ENCODE measurements around the gene GCDH. TPM values are rescaled to one million over a fixed set of nuclear protein-coding genes. Genes with fewer than 3 reads are reported as not detected.
"Not testable (repeated sequence)": the region's sequence is repeated elsewhere in the genome, so short reads cannot be mapped to it uniquely, and the experiment has no call there.

The GCDH gene
- total RNA-seq (10 to 100 TPM; 34.0 to 36.2 TPM), total RNA-seq (25.5 to 51.2 reads per million in 2 donors)

DNA sequence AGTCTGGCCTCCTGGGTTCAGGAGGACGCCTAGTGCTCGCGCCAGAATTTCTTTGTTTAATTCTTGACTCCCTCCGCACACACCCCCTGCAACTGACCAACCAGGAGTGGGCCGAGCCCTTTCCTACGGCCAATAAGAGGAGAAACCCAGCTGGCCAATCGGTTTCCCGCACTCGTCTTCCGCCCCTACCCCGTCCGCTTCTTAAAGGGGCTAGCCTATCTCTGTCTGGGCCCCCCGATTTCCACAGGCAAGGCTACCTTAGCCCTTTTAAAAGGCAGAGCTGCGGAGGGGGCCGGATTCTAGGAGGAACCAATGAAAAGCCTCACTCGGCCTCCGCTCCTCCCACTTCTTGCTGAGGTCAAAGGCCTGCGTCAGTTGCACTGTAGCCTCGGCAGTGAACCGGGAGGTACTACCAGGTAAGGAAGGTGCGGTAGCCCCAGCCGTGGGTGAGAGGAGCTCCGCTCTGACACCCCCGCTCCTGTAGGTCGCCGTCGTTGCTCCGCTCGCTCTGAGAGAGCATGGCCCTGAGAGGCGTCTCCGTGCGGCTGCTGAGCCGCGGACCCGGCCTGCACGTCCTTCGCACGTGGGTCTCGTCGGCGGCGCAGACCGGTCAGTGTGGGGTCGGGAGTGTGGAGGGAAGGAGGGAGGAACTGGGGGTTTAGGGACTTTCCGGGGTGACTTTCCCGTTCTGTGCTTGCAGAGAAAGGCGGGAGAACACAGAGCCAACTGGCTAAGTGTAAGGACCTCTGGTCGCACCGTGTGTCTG is at the start of gene GCDH:
Gene GCDH (plus strand): TSS at position 374 of the 766 bp plus-strand sequence. CDS start 145 bp downstream, at position 519.
- H3K4me3 Mint-ChIP-seq, result peak within 1 kb of the TSS; percentile 99
- H3K36me3 Mint-ChIP-seq (ENCODE audit: low read depth), result peaks cover 7% of the 10 kb centered on the region
- H3K27me3 Mint-ChIP-seq, result no peaks in the 10 kb centered on the region
- peaks cover 31% of the 10 kb centered on the region for H3K4me1 Mint-ChIP-seq
- H3K27ac Mint-ChIP-seq, result peak within 1 kb of the TSS; percentile 94
- peak; percentile 91 for ATAC-seq
- DNase-seq, result peak; percentile 83 to 92 (median 90)
- H3K9me3 ChIP-seq (ENCODE audit: control insufficient read depth, low read length, poor library complexity, severe bottlenecking), result no peaks in the 10 kb centered on the region

DNA sequence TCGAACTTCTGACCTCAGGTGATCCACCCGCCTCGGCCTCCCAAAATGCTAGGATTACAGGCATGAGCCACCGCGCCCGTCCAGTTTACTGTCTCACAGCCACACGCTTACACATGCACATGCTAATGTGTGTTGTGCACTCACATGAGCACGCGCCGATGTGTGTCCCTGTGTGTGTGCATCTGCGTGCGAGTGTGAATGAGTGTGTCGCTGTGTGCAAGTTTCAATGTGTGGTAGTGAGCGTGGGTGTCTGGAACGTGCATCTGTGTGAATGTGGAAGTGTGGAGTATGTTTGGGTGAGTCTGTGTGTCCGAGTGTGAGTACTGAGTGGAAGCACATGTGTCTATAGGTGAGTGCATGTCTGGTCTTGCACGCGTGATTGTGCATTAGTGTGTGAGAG is 48.4 kb upstream of the GCDH start:
- Mint-ChIP-seq H3K4me3 (no peak overlapping the region), H3K27ac (no peak overlapping the region), H3K27me3 (peaks cover 67% of the 10 kb centered on the region), H3K4me1 (peaks cover 29% of the 10 kb centered on the region), H3K36me3 (ENCODE audit: low read depth) (peaks cover 16% of the 10 kb centered on the region)
- no peak for DNase-seq
- ATAC-seq, result no peak
- no peaks in the 10 kb centered on the region for H3K9me3 ChIP-seq (ENCODE audit: control insufficient read depth, low read length, poor library complexity, severe bottlenecking)

DNA sequence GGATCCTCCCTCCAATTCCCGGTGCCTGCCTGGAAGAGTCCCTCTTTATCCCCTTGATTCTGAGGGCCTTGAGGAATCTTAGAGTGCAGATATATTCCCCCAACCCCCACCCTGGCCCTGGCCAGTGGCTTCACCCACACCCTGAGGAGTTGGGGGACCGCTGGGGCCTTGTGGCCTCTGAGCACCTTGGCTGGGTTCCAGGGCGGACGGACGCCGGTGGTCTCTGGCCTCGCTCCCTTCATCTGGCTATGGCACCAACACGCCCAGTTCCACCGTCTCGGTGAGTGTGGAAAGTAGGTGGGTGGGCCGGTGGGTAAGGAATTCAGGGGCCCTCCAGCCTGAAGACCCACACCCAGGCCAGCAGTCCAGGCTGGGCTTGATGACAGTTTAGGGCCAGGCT is 47.6 kb upstream of the GCDH start:
- Mint-ChIP-seq H3K4me1 (peaks cover 31% of the 10 kb centered on the region), H3K4me3 (no peak overlapping the region), H3K27me3 (peaks cover 61% of the 10 kb centered on the region), H3K27ac (no peak overlapping the region), H3K36me3 (ENCODE audit: low read depth) (peaks cover 16% of the 10 kb centered on the region)
- DNase-seq (no peak), ATAC-seq (no peak)
- no peaks in the 10 kb centered on the region for H3K9me3 ChIP-seq (ENCODE audit: control insufficient read depth, low read length, poor library complexity, severe bottlenecking)

DNA sequence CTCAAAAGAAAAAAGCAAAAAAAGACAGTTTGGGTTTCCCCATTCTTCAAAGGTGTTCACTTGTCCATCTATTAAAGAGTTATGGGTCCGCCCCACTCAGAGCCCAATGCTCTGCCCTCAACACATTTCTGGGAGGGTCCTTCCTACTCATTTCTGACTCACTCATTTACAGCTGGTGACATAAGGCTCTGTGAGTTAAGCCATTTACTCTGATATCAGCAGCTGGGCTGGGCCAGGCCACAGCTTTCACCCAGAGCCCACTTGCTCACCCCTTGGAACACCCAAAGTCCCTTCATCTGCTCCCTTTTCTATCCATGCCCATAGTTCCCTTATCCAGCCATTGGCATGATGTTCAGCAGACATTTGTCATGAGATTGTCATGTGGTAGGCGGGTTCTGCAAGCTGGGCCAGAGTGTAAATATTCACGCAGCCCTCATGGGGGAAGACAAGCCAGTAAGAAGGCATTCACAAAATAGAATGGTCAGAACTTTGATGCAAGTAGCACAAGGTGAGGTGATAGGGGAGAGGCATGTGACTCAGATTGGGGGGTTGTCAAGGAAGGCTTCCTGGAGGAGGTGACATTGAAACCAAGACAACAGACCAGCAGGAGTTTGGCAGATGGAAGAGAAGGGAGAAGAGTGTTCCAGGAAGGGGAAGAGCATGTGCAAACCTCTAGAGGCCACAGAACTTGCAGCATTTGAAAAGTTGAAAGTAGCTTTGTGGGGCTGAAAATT is 46.8 kb upstream of the GCDH start:
- H3K36me3 Mint-ChIP-seq (ENCODE audit: low read depth), result peaks cover 15% of the 10 kb centered on the region
- H3K4me3 Mint-ChIP-seq, result no peak overlapping the region
- DNase-seq (no peak), ATAC-seq (no peak)
- H3K9me3 ChIP-seq (ENCODE audit: control insufficient read depth, low read length, poor library complexity, severe bottlenecking), result no peaks in the 10 kb centered on the region
- peak overlapping the region; percentile 54 for H3K27ac Mint-ChIP-seq
- H3K4me1 Mint-ChIP-seq, result peaks cover 26% of the 10 kb centered on the region
- H3K27me3 Mint-ChIP-seq, result peaks cover 58% of the 10 kb centered on the region

DNA sequence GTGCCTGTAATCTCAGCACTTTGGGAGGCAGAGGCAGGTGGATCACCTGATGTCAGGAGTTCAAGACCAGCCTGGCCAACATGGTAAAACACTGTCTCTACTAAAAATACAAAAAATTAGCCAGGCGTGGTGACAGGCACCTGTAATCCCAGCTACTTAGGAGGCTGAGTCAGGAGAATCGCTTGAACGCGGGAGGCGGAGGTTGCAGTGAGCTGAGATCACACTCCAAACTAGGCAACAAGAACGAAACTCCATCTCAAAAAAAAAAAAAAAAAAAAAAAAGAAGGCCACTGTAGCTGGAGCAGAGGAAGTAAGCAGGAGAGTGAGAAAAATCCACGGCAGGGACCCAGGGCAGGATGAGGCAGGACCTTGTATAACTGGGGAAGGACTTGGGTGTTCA is 44.3 kb upstream of the GCDH start:
- not testable (repeated sequence) for DNase-seq; ATAC-seq; H3K9me3 ChIP-seq (ENCODE audit: control insufficient read depth, low read length, poor library complexity, severe bottlenecking); H3K27ac Mint-ChIP-seq; H3K4me3 Mint-ChIP-seq
- Mint-ChIP-seq H3K4me1 (peaks cover 18% of the 10 kb centered on the region), H3K36me3 (ENCODE audit: low read depth) (peaks cover 11% of the 10 kb centered on the region), H3K27me3 (peaks cover 35% of the 10 kb centered on the region)

DNA sequence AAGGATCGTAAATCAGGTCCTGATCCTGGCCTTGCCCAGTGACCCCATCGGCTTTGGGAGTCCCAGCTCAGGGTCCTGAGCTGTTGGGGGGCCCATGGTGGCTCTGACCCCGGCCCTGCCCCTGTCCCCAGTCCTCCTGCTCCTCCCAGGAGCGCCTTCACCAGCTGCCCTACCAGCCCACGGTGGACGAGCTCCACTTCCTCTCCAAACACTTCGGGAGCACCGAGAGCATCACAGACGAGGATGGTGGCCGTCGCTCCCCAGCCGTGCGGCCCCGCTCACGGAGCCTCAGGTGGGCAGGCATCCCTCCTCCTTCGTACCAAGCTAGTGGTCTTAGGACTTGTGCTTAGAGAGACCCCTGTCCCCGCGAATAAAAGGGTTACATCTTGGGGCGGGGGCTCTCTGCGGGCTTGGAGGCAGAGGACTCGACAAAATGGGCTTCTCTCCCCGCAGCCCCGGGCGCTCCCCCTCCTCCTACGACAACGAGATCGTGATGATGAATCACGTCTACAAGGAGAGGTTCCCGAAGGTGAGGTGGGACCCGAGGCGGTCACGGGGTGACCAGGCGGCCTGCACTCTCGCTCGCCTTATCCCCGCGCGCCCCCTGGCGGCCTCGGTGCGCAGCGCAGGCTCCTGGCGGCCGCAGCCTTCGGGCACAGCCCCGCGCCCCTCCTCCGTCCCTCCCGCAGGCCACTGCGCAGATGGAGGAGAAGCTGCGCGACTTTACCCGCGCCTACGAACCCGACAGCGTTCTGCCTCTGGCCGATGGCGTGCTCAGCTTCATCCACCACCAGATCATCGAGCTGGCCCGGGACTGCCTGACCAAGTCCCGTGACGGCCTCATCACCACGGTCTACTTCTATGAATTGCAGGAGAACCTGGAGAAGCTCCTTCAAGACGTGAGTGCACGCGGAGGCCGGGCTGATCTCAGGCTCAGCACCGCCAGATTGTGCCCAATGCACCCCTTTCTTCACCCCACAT is 43.5 kb upstream of the GCDH start:
- H3K36me3 Mint-ChIP-seq (ENCODE audit: low read depth), result peaks cover 7% of the 10 kb centered on the region
- peak; percentile 97 for ATAC-seq
- peak overlapping the region; percentile 63 for H3K4me3 Mint-ChIP-seq
- peak; percentile 72 to 85 (median 82) for DNase-seq
- peaks cover 14% of the 10 kb centered on the region for H3K4me1 Mint-ChIP-seq
- no peak overlapping the region for H3K27ac Mint-ChIP-seq
- H3K9me3 ChIP-seq (ENCODE audit: control insufficient read depth, low read length, poor library complexity, severe bottlenecking), result no peaks in the 10 kb centered on the region
- H3K27me3 Mint-ChIP-seq, result peaks cover 26% of the 10 kb centered on the region

DNA sequence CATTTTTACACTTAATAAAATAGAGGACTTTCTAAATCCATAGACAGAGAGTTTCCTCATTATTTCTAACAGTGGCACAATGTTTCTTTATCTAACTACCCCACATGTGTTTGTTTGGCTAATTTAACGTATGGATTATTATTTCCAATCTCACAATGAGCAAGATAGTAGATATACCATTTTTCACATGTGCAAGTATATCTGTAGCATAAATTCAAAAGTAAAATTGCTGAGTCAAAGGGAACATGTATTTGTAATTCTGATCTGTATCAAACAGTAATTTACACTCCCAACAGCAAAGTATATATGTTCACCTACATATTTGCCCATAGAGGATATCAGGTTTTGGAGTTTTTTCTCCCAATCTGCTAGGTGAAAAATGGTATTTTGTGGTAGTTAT is 34.3 kb upstream of the GCDH start:
- DNase-seq (no peak), ATAC-seq (no peak)
- Mint-ChIP-seq H3K27me3 (no peaks in the 10 kb centered on the region), H3K27ac (no peak overlapping the region), H3K4me3 (no peak overlapping the region), H3K36me3 (ENCODE audit: low read depth) (peaks cover 2% of the 10 kb centered on the region), H3K4me1 (no peaks in the 10 kb centered on the region)
- no peaks in the 10 kb centered on the region for H3K9me3 ChIP-seq (ENCODE audit: control insufficient read depth, low read length, poor library complexity, severe bottlenecking)

DNA sequence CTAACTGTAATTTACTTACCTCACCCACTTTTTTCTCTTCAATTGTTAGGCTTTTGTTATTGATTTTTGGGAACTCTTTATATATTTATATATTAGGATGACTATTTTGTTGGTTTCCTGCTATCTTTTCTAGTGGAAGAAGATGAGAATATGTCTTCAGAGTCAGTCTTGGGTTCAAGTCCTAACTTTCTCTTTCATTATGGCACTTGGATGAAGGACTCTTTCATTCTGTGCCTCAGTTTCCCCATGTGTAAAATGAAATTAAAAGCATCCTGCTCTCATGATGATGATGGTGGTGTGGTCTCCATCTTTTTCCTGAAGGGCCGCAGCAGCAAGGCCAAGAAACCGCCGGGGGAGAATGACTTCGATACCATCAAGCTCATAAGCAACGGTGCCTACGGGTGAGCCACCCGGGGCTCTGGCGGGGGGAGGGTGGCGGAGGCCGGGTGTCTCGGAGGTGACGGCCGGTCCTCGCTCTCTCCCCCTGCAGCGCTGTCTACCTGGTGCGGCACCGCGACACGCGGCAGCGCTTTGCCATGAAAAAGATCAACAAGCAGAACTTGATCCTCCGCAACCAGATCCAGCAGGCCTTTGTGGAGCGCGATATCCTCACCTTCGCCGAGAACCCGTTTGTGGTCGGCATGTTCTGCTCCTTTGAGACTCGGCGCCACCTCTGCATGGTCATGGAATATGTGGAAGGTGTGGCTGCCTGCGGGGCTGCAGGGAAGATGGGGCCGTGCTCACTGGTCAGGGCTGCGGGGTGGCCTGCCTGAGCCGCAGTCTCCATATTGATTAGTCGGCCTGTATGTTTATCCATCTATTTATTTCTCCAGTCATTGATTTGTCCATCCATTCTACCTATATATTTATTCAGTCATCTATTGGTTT is 32.7 kb upstream of the GCDH start:
- no peak overlapping the region for H3K27ac Mint-ChIP-seq
- no peaks in the 10 kb centered on the region for H3K9me3 ChIP-seq (ENCODE audit: control insufficient read depth, low read length, poor library complexity, severe bottlenecking)
- DNase-seq (no peak), ATAC-seq (no peak)
- no peaks in the 10 kb centered on the region for H3K27me3 Mint-ChIP-seq
- no peaks in the 10 kb centered on the region for H3K4me1 Mint-ChIP-seq
- peaks cover 2% of the 10 kb centered on the region for H3K36me3 Mint-ChIP-seq (ENCODE audit: low read depth)
- no peak overlapping the region for H3K4me3 Mint-ChIP-seq

DNA sequence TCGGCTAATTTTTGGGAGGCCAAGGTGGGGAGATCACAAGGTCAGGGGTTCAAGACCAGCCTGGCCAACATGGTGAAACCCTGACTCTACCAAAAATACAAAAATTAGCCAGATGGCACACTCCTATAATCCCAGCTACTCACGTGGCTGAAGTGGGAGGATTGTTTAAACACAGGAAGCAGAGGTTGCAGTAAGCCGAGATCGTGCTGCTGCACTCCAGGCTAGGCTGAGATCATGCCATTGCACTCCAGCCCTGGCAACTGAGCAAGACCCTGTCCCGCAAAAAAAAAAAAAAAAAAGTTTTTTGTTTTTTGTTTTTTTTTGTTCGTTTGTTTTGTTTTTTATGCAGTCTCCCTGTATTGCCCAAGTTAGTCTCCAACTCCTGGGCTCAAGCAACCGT is 31.4 kb upstream of the GCDH start:
- ATAC-seq (no peak), DNase-seq (no peak)
- peaks cover 2% of the 10 kb centered on the region for H3K36me3 Mint-ChIP-seq (ENCODE audit: low read depth)
- H3K4me3 Mint-ChIP-seq, result peak overlapping the region; percentile 5
- no peak overlapping the region for H3K27ac Mint-ChIP-seq
- H3K9me3 ChIP-seq (ENCODE audit: control insufficient read depth, low read length, poor library complexity, severe bottlenecking), result no peaks in the 10 kb centered on the region
- H3K4me1 Mint-ChIP-seq, result no peaks in the 10 kb centered on the region
- H3K27me3 Mint-ChIP-seq, result no peaks in the 10 kb centered on the region

DNA sequence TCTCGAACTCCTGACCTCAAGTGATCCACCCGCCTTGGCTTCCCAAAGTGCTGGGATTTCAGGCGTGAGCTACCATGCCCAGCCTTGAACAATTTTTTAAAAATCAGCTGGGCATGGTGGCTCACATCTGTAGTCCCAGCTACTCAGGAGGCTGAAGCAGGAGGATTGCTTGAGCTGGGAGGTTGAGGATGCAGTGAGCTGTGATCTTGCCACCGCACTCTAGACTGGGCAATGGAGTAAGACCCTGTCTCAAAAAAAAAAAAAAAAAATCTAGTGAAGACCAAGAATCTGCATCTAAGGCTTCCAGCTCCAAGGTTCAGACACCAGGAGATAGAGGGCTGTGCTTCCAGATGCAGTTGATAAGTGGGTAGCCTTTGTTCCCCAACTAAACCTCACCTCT is 26.8 kb upstream of the GCDH start:
- Mint-ChIP-seq H3K27ac (no peak overlapping the region), H3K27me3 (peaks cover 13% of the 10 kb centered on the region), H3K4me1 (peaks cover 5% of the 10 kb centered on the region), H3K4me3 (no peak overlapping the region), H3K36me3 (ENCODE audit: low read depth) (no peaks in the 10 kb centered on the region)
- ATAC-seq (no peak), DNase-seq (no peak)
- H3K9me3 ChIP-seq (ENCODE audit: control insufficient read depth, low read length, poor library complexity, severe bottlenecking), result no peaks in the 10 kb centered on the region

DNA sequence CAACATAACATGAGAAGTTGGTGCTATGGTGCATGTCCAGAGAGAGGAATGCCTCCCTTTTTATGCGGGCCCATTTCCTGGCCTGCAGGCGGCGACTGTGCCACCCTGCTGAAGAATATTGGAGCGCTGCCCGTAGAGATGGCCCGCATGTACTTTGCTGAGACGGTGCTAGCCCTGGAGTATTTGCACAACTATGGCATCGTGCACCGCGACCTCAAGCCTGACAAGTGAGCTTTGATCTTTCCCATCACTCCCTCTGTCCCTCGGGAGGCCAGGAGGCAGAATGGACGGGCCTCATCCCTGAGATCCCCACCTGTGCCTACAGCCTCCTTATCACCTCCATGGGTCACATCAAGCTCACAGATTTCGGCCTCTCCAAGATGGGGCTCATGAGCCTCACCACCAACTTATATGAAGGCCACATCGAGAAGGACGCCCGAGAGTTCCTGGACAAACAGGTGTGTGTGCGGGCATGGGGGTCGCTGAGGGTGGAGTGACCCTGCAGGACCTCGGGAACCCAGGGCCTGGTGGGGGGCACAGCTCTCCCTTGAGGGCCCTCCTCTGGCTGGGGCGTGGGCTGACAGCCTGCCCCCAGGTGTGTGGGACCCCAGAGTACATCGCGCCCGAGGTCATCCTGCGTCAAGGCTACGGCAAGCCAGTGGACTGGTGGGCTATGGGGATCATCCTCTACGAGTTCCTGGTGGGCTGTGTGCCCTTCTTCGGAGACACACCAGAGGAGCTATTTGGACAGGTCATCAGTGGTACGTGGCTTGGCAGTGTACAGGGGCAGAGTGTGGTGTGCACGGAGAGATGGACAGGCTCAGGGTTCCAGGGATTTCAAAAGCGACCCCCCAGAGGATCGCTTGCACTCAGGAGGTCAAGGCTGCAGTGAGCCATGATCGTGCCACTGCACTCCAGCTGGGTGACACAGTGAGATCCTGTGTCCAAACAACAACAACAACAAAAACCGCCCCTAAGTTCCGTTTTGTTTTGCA is 25.9 kb upstream of the GCDH start:
- Mint-ChIP-seq H3K27ac (no peak overlapping the region), H3K27me3 (peaks cover 13% of the 10 kb centered on the region), H3K4me1 (peaks cover 5% of the 10 kb centered on the region), H3K36me3 (ENCODE audit: low read depth) (no peaks in the 10 kb centered on the region), H3K4me3 (no peak overlapping the region)
- H3K9me3 ChIP-seq (ENCODE audit: control insufficient read depth, low read length, poor library complexity, severe bottlenecking), result no peaks in the 10 kb centered on the region
- ATAC-seq (no peak), DNase-seq (no peak)

All from T-helper 17 cell (primary cell).